Activated CD4-positive, alpha-beta T cell treated with anti-CD3 and anti-CD28 coated beads, Interleukin-2, amount 50 U/mL, for 24 hours (primary cell): ENCODE results near the gene WBP2NL.

ENCODE experiments used
- DNase-seq, 2 donors: peaks; one replicate each; pipeline ENCODE4 v3.0.0-alpha.2; 2020; ENCODE audit warnings: low read depth in 1 of 2, low spot score in 1 of 2

The WBP2NL gene

GRCh38 chr22:42025421-42025820 lies 26.8 kb downstream of the WBP2NL start:
- DNase-seq, result no peak

- no peak for DNase-seq
These were observed 28.1 kb downstream of the WBP2NL start for GRCh38 chr22:42026705-42027104.

- no peak for DNase-seq
These were observed 34.9 kb downstream of the WBP2NL start for GRCh38 chr22:42033263-42034181.

- no peak for DNase-seq
These were observed 36.7 kb downstream of the WBP2NL start for GRCh38 chr22:42035256-42035655.

GRCh38 chr22:42039271-42039670 lies 40.7 kb downstream of the WBP2NL start:
- no peak for DNase-seq

GRCh38 chr22:42041784-42042183 lies 43.2 kb downstream of the WBP2NL start:
- no peak for DNase-seq

GRCh38 chr22:42050641-42051180 lies 52.1 kb downstream of the WBP2NL start:
- DNase-seq, result no peak

GRCh38 chr22:42052765-42053164 lies 54.2 kb downstream of the WBP2NL start:
- DNase-seq, result no peak

GRCh38 chr22:42056757-42057511 lies 58.3 kb downstream of the WBP2NL start:
- DNase-seq, result no peak

GRCh38 chr22:42060489-42060888 lies 61.9 kb downstream of the WBP2NL start:
- no peak for DNase-seq

- DNase-seq, result no peak
These were observed 62.5 kb downstream of the WBP2NL start for GRCh38 chr22:42061041-42061440.

- DNase-seq, result no peak
These were observed 64.0 kb downstream of the WBP2NL start for GRCh38 chr22:42062506-42063170.

GRCh38 chr22:42064629-42065028 lies 66.0 kb downstream of the WBP2NL start:
- no peak for DNase-seq

- no peak for DNase-seq
These were observed 67.0 kb downstream of the WBP2NL start for GRCh38 chr22:42065438-42066125.

- no peak for DNase-seq
These were observed 67.7 kb downstream of the WBP2NL start for GRCh38 chr22:42066126-42066761.

- DNase-seq, result no peak
These were observed 68.3 kb downstream of the WBP2NL start for GRCh38 chr22:42066937-42067336.

GRCh38 chr22:42067671-42068251 lies 69.2 kb downstream of the WBP2NL start:
- no peak for DNase-seq

GRCh38 chr22:42068291-42068690 lies 69.7 kb downstream of the WBP2NL start:
- DNase-seq, result no peak

- DNase-seq, result no peak
These were observed 71.4 kb downstream of the WBP2NL start for GRCh38 chr22:42069801-42070516.
